Esophagus muscularis mucosa (tissue), 3 donors: ENCODE data around the gene HTR1E.

ENCODE experiments used
- CTCF ChIP-seq, 3 experiments: fragments of 200-600 bp in 2 of 3; fragments of 450-650 bp in 1 of 3; sonication (generic) in 2 of 3; IDR thresholded peaks; one replicate each; pipeline ENCODE4 v1.5.1; 2017 to 2019; ENCODE audit warnings: antibody characterized with exemption in 3 of 3, mild to moderate bottlenecking in 2 of 3, moderate library complexity in 1 of 3
- POLR2A ChIP-seq: fragments of 450-650 bp; IDR thresholded peaks from one replicate; pipeline ENCODE4 v1.6.1; 2017; ENCODE audit warnings: antibody characterized with exemption, moderate library complexity, mild to moderate bottlenecking, low read depth

- TF ChIP-seq POLR2A (no peak), CTCF (IDR thresholded peaks at IDR 0.05) (no peak)
Observed at GRCh38 chr6:87012743-87013142, 75.4 kb downstream of the HTR1E start.
